Liver (tissue), 9 donors: ENCODE data around the gene ATF5. TPM values are rescaled to one million over a fixed set of nuclear protein-coding genes. Genes with fewer than 3 reads are reported as not detected.
A peak's percentile ranks its signal among the peaks of the same experiment; 100 is the strongest.

Experiments used
- DNase-seq: peaks from one replicate; pipeline ENCODE4 v3.0.0-alpha.2; 2017; ENCODE audit warnings: low spot score
- H3K27ac ChIP-seq, 2 donors: one replicate each; pipeline ENCODE4 v1.7.0; 2013; ENCODE audit warnings: inconsistent platforms in 2 of 2, low read length in 2 of 2, control low read depth in 1 of 2, low read depth in 1 of 2, mild to moderate bottlenecking in 1 of 2
- H3K27me3 ChIP-seq, 4 donors: one replicate each; pipeline versions ENCODE4 v1.6.1 to v1.7.0; 2013; ENCODE audit warnings: low read length in 3 of 4, inconsistent platforms in 1 of 4, mild to moderate bottlenecking in 1 of 4, moderate library complexity in 1 of 4; ENCODE audit not compliant: control insufficient read depth in 4 of 4, insufficient read depth in 4 of 4
- H3K36me3 ChIP-seq, 4 donors: one replicate each; pipeline versions ENCODE4 v1.6.1 to v1.7.0; 2013; ENCODE audit warnings: low read length in 3 of 4, mild to moderate bottlenecking in 3 of 4, low read depth in 1 of 4, moderate library complexity in 1 of 4; ENCODE audit not compliant: control insufficient read depth in 4 of 4, insufficient read depth in 3 of 4
- H3K4me1 ChIP-seq, 4 donors: one replicate each; pipeline versions ENCODE4 v1.6.1 to v1.7.0; 2013; ENCODE audit warnings: low read length in 3 of 4, mild to moderate bottlenecking in 3 of 4, moderate library complexity in 1 of 4; ENCODE audit not compliant: control insufficient read depth in 4 of 4, insufficient read depth in 4 of 4
- H3K4me3 ChIP-seq, 3 donors: one replicate each; pipeline versions ENCODE4 v1.6.1 to v1.7.0; 2013; ENCODE audit warnings: low read length in 3 of 3, control low read depth in 1 of 3, low read depth in 1 of 3, mild to moderate bottlenecking in 1 of 3
- H3K9ac ChIP-seq, 2 donors: one replicate each; pipeline ENCODE4 v1.7.0; 2013; ENCODE audit warnings: low read length in 2 of 2, mild to moderate bottlenecking in 2 of 2, moderate library complexity in 2 of 2, control low read depth in 1 of 2, low read depth in 1 of 2
- H3K9me3 ChIP-seq, 4 donors: one replicate each; pipeline versions ENCODE4 v1.6.1 to v1.7.0; 2013; ENCODE audit warnings: low read length in 3 of 4; ENCODE audit not compliant: control insufficient read depth in 4 of 4
- EGR1 ChIP-seq, 2 donors: IDR thresholded peaks; 2 replicates each; pipeline ENCODE4 v1.6.1; 2016 to 2018; ENCODE audit warnings: antibody characterized with exemption in 2 of 2, low read depth in 2 of 2
- FOXA2 ChIP-seq: IDR thresholded peaks from 2 replicates; pipeline ENCODE4 v1.6.1; 2016; ENCODE audit warnings: antibody characterized with exemption
- HNF4A ChIP-seq, 2 donors: conservative IDR thresholded peaks; 2 replicates each; pipeline ENCODE4 v1.6.1; 2016; ENCODE audit warnings: antibody characterized with exemption in 2 of 2, mild to moderate bottlenecking in 2 of 2
- JUND ChIP-seq, 2 donors: IDR thresholded peaks; 2 replicates each; pipeline ENCODE4 v1.6.1; 2016; ENCODE audit warnings: antibody characterized with exemption in 2 of 2
- RXRA ChIP-seq, 2 donors: IDR thresholded peaks; 2 replicates each; pipeline ENCODE4 v1.6.1; 2017 to 2018; ENCODE audit warnings: antibody characterized with exemption in 2 of 2, mild to moderate bottlenecking in 1 of 2
- SP1 ChIP-seq: IDR thresholded peaks from 2 replicates; pipeline ENCODE4 v1.6.1; 2018; ENCODE audit warnings: antibody characterized with exemption, mild to moderate bottlenecking
- TAF1 ChIP-seq: conservative IDR thresholded peaks from 2 replicates; pipeline ENCODE4 v1.6.1; 2016; ENCODE audit warnings: antibody characterized with exemption, mild to moderate bottlenecking
- WGBS: extraction: QIAGEN DNeasy Blood & Tissue Kit; methylation state at CpG from one replicate; pipeline ENCODE4 v1.1.7; 2013; 5-methylcytosine and 5-hydroxymethylcytosine counted together
- polyA plus RNA-seq, 2 donors: library from polyadenylated mRNA; stranded (reverse) in 1 of 2; unstranded in 1 of 2; fragments of 200-250 nt in 1 of 2; fragments of >200 nt in 1 of 2; fragmentation: Nextera tagmentation in 1 of 2; extraction: Ambion mirVana in 1 of 2; gene quantifications; one replicate each; pipeline versions ENCODE4 v1.2.1 to v1.2.3, GENCODE V29; 2013 to 2015
- total RNA-seq, 2 donors: library from RNA; depleted of rRNA; stranded (reverse); fragments of >200 nt; gene quantifications; one replicate each; pipeline ENCODE4 v1.2.3, GENCODE V29; 2014
- donor health status: healthy.
- donor health status: healthy.
- donor health status: healthy.
- donor health status: healthy.
- donor health status: healthy.

Gene ATF5
- total and polyA plus RNA-seq, 4 donors, result 42.3 to 2,086 (median 347) TPM

GRCh38 chr19:49981603-49982593 is 52.9 kb downstream of the ATF5 start:
- peak; percentile 35 for DNase-seq
- 89% methylated on average over 21 of the region's 21 CpGs for WGBS
- no peak for TF ChIP-seq TAF1
- TF ChIP-seq EGR1 (IDR thresholded peaks at IDR 0.05; ENCODE audit: low read depth in 2 of 2), result no peak
- TF ChIP-seq FOXA2, result no peak
- TF ChIP-seq RXRA (IDR thresholded peaks at IDR 0.05), result no peak
- TF ChIP-seq JUND (IDR thresholded peaks at IDR 0.05), result no peak
- TF ChIP-seq HNF4A (conservative IDR thresholded peaks at IDR 0.05), result no peak
- TF ChIP-seq SP1, result no peak
- Histone ChIP-seq H3K9me3 (no peaks in the 10 kb centered on the region), H3K4me1 (no peaks in the 10 kb centered on the region), H3K27ac (no peak overlapping the region), H3K27me3 (no peaks in the 10 kb centered on the region), H3K9ac (no peak overlapping the region), H3K36me3 (peaks cover 5 to 45% (median 19%) of the 10 kb centered on the region in 4 donors), H3K4me3 (no peak overlapping the region)

Other genes starting within 250 kb of the ATF5 start
- under 1 TPM; 0.28 to 0.84 TPM for gene ADM5, start 239.6 kb upstream of the ATF5 start, total RNA-seq
- gene ADM5, start 239.6 kb upstream of the ATF5 start, polyA plus RNA-seq, result under 1 TPM; 0.11 to 0.23 TPM
- under 1 TPM; 0.37 to 0.50 TPM for gene CPT1C, start 238.1 kb upstream of the ATF5 start, total RNA-seq
- under 1 TPM; 0.67 to 0.75 TPM for gene CPT1C, start 238.1 kb upstream of the ATF5 start, polyA plus RNA-seq
- under 1 TPM; 0.08 to 0.61 TPM for gene TSKS, start 165.9 kb upstream of the ATF5 start, total RNA-seq
- gene TSKS, start 165.9 kb upstream of the ATF5 start, polyA plus RNA-seq, result under 1 TPM in 1 of 2 donors, not detected in 1; 0.07 TPM
- gene AP2A1, start 162.2 kb upstream of the ATF5 start, total RNA-seq, result 100 to 1,000 TPM in 1 of 2 donors, 10 to 100 TPM in 1; 58.0 to 123 TPM
- gene AP2A1, start 162.2 kb upstream of the ATF5 start, polyA plus RNA-seq, result 10 to 100 TPM; 20.1 to 57.0 TPM
- 10 to 100 TPM in 1 of 2 donors, 1 to 10 TPM in 1; 3.8 to 12.5 TPM for gene FUZ, start 115.9 kb upstream of the ATF5 start, total RNA-seq
- 1 to 10 TPM; 6.4 to 7.6 TPM for gene FUZ, start 115.9 kb upstream of the ATF5 start, polyA plus RNA-seq
- 10 to 100 TPM in 1 of 2 donors, 1 to 10 TPM in 1; 7.6 to 24.1 TPM for gene MED25, start 110.9 kb upstream of the ATF5 start, total RNA-seq
- gene MED25, start 110.9 kb upstream of the ATF5 start, polyA plus RNA-seq, result 10 to 100 TPM in 1 of 2 donors, 1 to 10 TPM in 1; 4.7 to 11.5 TPM
- 10 to 100 TPM; 38.0 to 40.7 TPM for gene PTOV1, start 78.0 kb upstream of the ATF5 start, total RNA-seq
- gene PTOV1, start 78.0 kb upstream of the ATF5 start, polyA plus RNA-seq, result 10 to 100 TPM; 41.9 to 52.3 TPM
- gene PNKP, start 61.6 kb upstream of the ATF5 start, total RNA-seq, result 10 to 100 TPM; 17.3 to 30.9 TPM
- 10 to 100 TPM; 18.5 to 21.1 TPM for gene PNKP, start 61.6 kb upstream of the ATF5 start, polyA plus RNA-seq
- 10 to 100 TPM in 1 of 2 donors, 1 to 10 TPM in 1; 6.8 to 10.3 TPM for gene AKT1S1, start 51.9 kb upstream of the ATF5 start, total RNA-seq
- gene AKT1S1, start 51.9 kb upstream of the ATF5 start, polyA plus RNA-seq, result 10 to 100 TPM; 15.4 to 43.9 TPM
- gene TBC1D17, start 51.5 kb upstream of the ATF5 start, total RNA-seq, result 10 to 100 TPM; 11.3 to 14.9 TPM
- gene TBC1D17, start 51.5 kb upstream of the ATF5 start, polyA plus RNA-seq, result 10 to 100 TPM; 19.5 to 27.9 TPM
- under 1 TPM; 0.08 to 0.75 TPM for gene IL4I1, start 32.3 kb upstream of the ATF5 start, total RNA-seq
- under 1 TPM; 0.17 to 0.30 TPM for gene IL4I1, start 32.3 kb upstream of the ATF5 start, polyA plus RNA-seq
- gene NUP62, start 299 bp downstream of the ATF5 start, total RNA-seq, result 10 to 100 TPM; 14.2 to 19.8 TPM
- 10 to 100 TPM; 16.7 to 19.6 TPM for gene NUP62, start 299 bp downstream of the ATF5 start, polyA plus RNA-seq
- gene SIGLEC11, start 32.0 kb downstream of the ATF5 start, total RNA-seq, result 1 to 10 TPM; 4.4 to 8.9 TPM
- 1 to 10 TPM in 1 of 2 donors, under 1 TPM in 1; 0.49 to 2.1 TPM for gene SIGLEC11, start 32.0 kb downstream of the ATF5 start, polyA plus RNA-seq
- gene VRK3, start 96.2 kb downstream of the ATF5 start, total RNA-seq, result 10 to 100 TPM; 16.2 to 23.0 TPM
- 10 to 100 TPM; 17.7 to 23.6 TPM for gene VRK3, start 96.2 kb downstream of the ATF5 start, polyA plus RNA-seq
- gene ZNF473, start 96.8 kb downstream of the ATF5 start, total RNA-seq, result 1 to 10 TPM; 3.6 to 4.0 TPM
- 1 to 10 TPM in 1 of 2 donors, under 1 TPM in 1; 0.92 to 1.9 TPM for gene ZNF473, start 96.8 kb downstream of the ATF5 start, polyA plus RNA-seq
- not detected for gene IZUMO2, start 234.1 kb downstream of the ATF5 start, total RNA-seq
- gene IZUMO2, start 234.1 kb downstream of the ATF5 start, polyA plus RNA-seq, result not detected